Panc1 (cell line): ENCODE measurements around the gene TGIF1.

Source experiments
- SIN3A ChIP-seq: IDR thresholded peaks from 2 replicates; pipeline ENCODE4 v1.6.1; 2012; ENCODE audit warnings: low read depth, mild to moderate bottlenecking, low read length, moderate library complexity, borderline replicate concordance; ENCODE audit not compliant: insufficient read depth
- TF ChIP-seq, protein P1 (sequence below), 2 experiments: IDR thresholded peaks; 2 replicates each; pipeline ENCODE4 v1.6.1; 2011 to 2012; ENCODE audit warnings: low read depth in 2 of 2, control low read depth in 1 of 2, low read length in 1 of 2, mild to moderate bottlenecking in 1 of 2, moderate library complexity in 1 of 2; ENCODE audit not compliant: insufficient read depth in 1 of 2
- TF ChIP-seq, protein P2 (sequence below): fragments of 450-650 bp; IDR thresholded peaks from 2 replicates; pipeline ENCODE4 v1.5.1; 2017; ENCODE audit warnings: mild to moderate bottlenecking

DNA sequence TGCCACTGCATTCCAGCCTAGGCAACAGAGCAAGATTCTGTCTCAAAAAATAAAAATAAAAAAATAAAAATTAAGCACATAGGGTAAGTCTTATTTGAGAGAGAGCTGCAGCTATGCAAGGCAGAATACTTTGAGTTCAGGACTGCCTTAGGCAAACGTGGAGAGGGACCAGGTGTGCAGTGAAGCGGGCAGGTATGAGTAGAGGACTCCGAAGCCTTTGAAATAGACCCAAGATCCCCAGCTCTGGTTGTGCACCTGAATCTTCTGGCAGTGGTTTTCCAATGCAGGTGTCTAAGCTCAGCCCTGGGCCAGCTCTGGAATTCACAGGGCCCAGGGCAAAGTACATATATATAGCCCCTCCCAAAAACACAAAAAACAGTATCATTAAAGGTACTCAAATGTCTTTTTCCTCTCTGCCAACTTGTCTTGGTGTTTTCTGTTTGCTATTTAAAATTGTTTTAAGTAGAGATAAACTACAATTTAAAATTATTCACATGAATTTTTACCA is 21.2 kb downstream of the TGIF1 start:
- TF ChIP-seq SIN3A, result no peak
- TF ChIP-seq, protein P1, sequence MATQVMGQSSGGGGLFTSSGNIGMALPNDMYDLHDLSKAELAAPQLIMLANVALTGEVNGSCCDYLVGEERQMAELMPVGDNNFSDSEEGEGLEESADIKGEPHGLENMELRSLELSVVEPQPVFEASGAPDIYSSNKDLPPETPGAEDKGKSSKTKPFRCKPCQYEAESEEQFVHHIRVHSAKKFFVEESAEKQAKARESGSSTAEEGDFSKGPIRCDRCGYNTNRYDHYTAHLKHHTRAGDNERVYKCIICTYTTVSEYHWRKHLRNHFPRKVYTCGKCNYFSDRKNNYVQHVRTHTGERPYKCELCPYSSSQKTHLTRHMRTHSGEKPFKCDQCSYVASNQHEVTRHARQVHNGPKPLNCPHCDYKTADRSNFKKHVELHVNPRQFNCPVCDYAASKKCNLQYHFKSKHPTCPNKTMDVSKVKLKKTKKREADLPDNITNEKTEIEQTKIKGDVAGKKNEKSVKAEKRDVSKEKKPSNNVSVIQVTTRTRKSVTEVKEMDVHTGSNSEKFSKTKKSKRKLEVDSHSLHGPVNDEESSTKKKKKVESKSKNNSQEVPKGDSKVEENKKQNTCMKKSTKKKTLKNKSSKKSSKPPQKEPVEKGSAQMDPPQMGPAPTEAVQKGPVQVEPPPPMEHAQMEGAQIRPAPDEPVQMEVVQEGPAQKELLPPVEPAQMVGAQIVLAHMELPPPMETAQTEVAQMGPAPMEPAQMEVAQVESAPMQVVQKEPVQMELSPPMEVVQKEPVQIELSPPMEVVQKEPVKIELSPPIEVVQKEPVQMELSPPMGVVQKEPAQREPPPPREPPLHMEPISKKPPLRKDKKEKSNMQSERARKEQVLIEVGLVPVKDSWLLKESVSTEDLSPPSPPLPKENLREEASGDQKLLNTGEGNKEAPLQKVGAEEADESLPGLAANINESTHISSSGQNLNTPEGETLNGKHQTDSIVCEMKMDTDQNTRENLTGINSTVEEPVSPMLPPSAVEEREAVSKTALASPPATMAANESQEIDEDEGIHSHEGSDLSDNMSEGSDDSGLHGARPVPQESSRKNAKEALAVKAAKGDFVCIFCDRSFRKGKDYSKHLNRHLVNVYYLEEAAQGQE (IDR thresholded peaks at IDR 0.05; ENCODE audit: insufficient read depth in 1 of 2, low read depth in 2 of 2, low read length in 1 of 2), result no peak
- TF ChIP-seq, protein P2, sequence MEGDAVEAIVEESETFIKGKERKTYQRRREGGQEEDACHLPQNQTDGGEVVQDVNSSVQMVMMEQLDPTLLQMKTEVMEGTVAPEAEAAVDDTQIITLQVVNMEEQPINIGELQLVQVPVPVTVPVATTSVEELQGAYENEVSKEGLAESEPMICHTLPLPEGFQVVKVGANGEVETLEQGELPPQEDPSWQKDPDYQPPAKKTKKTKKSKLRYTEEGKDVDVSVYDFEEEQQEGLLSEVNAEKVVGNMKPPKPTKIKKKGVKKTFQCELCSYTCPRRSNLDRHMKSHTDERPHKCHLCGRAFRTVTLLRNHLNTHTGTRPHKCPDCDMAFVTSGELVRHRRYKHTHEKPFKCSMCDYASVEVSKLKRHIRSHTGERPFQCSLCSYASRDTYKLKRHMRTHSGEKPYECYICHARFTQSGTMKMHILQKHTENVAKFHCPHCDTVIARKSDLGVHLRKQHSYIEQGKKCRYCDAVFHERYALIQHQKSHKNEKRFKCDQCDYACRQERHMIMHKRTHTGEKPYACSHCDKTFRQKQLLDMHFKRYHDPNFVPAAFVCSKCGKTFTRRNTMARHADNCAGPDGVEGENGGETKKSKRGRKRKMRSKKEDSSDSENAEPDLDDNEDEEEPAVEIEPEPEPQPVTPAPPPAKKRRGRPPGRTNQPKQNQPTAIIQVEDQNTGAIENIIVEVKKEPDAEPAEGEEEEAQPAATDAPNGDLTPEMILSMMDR, result no peak
